Mammary epithelial cell (primary cell): Measurements from ENCODE around the gene SBNO2.

Source experiments
- EZH2 ChIP-seq: IDR thresholded peaks from 2 replicates; pipeline ENCODE4 v1.6.1; 2012; ENCODE audit warnings: low read length, inconsistent platforms, borderline replicate concordance
- TF ChIP-seq, protein P1 (sequence below), 2 donors: IDR thresholded peaks in 1 of 2; conservative IDR thresholded peaks in 1 of 2; 2 replicates each; pipeline ENCODE4 v1.5.1; 2011 to 2012; ENCODE audit warnings: inconsistent platforms in 2 of 2, low read length in 2 of 2, mild to moderate bottlenecking in 2 of 2, control low read depth in 1 of 2, low read depth in 1 of 2; ENCODE audit not compliant: insufficient read depth in 1 of 2; ENCODE audit errors: extremely low read depth in 1 of 2

DNA sequence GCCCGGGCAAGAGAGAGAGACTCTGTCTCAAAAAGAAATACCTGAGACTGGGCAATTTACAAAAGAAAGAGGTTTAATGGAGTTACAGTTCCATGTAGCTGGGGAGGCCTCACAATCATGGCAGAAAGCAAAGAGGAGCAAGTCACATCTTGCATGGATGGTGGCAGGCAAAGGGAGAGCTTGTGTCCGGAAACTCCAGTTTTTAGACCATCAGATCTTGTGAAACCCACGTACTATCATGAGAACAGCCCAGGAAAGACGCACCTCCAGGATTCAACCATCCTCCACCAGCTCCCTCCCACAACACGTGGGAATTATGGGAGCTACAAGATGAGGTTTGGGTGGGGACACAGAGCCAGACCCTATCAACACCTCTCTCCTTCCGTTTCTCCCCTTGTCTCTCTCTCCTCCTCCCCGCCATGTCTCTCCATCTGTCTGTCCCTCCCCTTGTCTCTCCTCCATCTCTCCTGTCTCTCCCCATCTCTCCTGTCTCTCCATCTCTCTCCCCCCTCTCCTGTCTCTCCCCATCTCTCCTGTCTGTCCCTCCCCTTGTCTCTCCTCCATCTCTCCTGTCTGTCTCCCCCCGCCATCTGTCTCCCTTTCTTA, 88.9 kb downstream of the SBNO2 start:
- TF ChIP-seq, protein P1, sequence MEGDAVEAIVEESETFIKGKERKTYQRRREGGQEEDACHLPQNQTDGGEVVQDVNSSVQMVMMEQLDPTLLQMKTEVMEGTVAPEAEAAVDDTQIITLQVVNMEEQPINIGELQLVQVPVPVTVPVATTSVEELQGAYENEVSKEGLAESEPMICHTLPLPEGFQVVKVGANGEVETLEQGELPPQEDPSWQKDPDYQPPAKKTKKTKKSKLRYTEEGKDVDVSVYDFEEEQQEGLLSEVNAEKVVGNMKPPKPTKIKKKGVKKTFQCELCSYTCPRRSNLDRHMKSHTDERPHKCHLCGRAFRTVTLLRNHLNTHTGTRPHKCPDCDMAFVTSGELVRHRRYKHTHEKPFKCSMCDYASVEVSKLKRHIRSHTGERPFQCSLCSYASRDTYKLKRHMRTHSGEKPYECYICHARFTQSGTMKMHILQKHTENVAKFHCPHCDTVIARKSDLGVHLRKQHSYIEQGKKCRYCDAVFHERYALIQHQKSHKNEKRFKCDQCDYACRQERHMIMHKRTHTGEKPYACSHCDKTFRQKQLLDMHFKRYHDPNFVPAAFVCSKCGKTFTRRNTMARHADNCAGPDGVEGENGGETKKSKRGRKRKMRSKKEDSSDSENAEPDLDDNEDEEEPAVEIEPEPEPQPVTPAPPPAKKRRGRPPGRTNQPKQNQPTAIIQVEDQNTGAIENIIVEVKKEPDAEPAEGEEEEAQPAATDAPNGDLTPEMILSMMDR (conservative IDR thresholded peaks at IDR 0.05 in 1 of 2, IDR thresholded peaks at IDR 0.05 in 1 of 2; ENCODE audit: extremely low read depth in 1 of 2, insufficient read depth in 1 of 2, low read depth in 1 of 2, low read length in 2 of 2): no peak
- no peak for TF ChIP-seq EZH2
